Spleen (tissue), 3 donors: Measurements from ENCODE around the gene NBPF3.

Experiments
- POLR2A ChIP-seq, 3 donors: fragments of 450-650 bp; IDR thresholded peaks; one replicate each; pipeline ENCODE4 v1.5.1; 2017; ENCODE audit warnings: antibody characterized with exemption in 3 of 3, mild to moderate bottlenecking in 1 of 3
- POLR2AphosphoS5 ChIP-seq, 3 donors: sonication (generic); formaldehyde crosslinking; IDR thresholded peaks; one replicate each; pipeline ENCODE4 v1.5.1; 2017; ENCODE audit warnings: antibody characterized with exemption in 3 of 3

- TF ChIP-seq POLR2AphosphoS5 (IDR thresholded peaks at IDR 0.05) (peak in 2 of 3 donors; percentile 47 to 68), POLR2A (IDR thresholded peaks at IDR 0.05) (no peak)
These were observed 79.0 kb downstream of the NBPF3 start for GRCh38 chr1:21518774-21519455.
